DOHH2 (cell line): ENCODE results near the gene CHMP4A.

Experiments
- EZH2phosphoT487 ChIP-seq: fragments of 200-600 bp; sonication (generic); IDR thresholded peaks from 2 replicates; pipeline ENCODE4 v1.6.1; 2017; ENCODE audit warnings: borderline replicate concordance, mild to moderate bottlenecking, antibody characterized with exemption, low read length, moderate library complexity, mixed read lengths
- TF ChIP-seq, protein P1 (sequence below): fragments of 200-600 bp; sonication (generic); IDR thresholded peaks from one replicate; pipeline ENCODE4 v1.5.1; 2014; ENCODE audit warnings: antibody characterized with exemption, mild to moderate bottlenecking, low read depth, low read length; ENCODE audit not compliant: poor library complexity, severe bottlenecking

DNA sequence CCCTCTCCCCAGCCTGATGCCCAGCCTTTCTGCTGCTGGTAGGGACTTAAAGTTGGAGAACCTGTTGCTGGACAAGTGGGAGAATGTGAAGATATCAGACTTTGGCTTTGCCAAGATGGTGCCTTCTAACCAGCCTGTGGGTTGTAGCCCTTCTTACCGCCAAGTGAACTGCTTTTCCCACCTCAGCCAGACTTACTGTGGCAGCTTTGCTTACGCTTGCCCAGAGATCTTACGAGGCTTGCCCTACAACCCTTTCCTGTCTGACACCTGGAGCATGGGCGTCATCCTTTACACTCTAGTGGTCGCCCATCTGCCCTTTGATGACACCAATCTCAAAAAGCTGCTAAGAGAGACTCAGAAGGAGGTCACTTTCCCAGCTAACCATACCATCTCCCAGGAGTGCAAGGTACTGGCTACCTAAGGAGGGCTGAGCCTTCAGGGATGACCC lies 6.2 kb downstream of the CHMP4A start:
- TF ChIP-seq, protein P1, sequence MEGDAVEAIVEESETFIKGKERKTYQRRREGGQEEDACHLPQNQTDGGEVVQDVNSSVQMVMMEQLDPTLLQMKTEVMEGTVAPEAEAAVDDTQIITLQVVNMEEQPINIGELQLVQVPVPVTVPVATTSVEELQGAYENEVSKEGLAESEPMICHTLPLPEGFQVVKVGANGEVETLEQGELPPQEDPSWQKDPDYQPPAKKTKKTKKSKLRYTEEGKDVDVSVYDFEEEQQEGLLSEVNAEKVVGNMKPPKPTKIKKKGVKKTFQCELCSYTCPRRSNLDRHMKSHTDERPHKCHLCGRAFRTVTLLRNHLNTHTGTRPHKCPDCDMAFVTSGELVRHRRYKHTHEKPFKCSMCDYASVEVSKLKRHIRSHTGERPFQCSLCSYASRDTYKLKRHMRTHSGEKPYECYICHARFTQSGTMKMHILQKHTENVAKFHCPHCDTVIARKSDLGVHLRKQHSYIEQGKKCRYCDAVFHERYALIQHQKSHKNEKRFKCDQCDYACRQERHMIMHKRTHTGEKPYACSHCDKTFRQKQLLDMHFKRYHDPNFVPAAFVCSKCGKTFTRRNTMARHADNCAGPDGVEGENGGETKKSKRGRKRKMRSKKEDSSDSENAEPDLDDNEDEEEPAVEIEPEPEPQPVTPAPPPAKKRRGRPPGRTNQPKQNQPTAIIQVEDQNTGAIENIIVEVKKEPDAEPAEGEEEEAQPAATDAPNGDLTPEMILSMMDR: no peak
- no peak for TF ChIP-seq EZH2phosphoT487
